Stimulated activated CD8-positive, alpha-beta memory T cell treated with anti-CD3 and anti-CD28 coated beads, Interleukin-2, amount 100 ng/mL, for 48 hours (primary cell): ENCODE data around the gene EGFL8.
"Not testable (repeated sequence)": the region's sequence is repeated elsewhere in the genome, so short reads cannot be mapped to it uniquely, and the experiment has no call there.

ENCODE experiments used
- DNase-seq, 2 donors: peaks; one replicate each; pipeline ENCODE4 v3.0.0-alpha.2; 2020; ENCODE audit warnings: low read depth in 2 of 2

Gene EGFL8

GRCh38 chr6:32183483-32184083 is 19.2 kb downstream of the EGFL8 start:
- no peak for DNase-seq

- DNase-seq: no peak
Measured at GRCh38 chr6:32184084-32184640, 19.8 kb downstream of the EGFL8 start, which contains the start of gene AGER. Gene AGER (minus strand): TSS chr6:32184253. CDS start chr6:32184222, 31 bp downstream.

- DNase-seq: peak; percentile 37 to 59
Measured at GRCh38 chr6:32185681-32186131, 21.3 kb downstream of the EGFL8 start.

- DNase-seq: not testable (repeated sequence)
Measured at GRCh38 chr6:32186151-32186840, 21.9 kb downstream of the EGFL8 start.

GRCh38 chr6:32187009-32187709 is 22.8 kb downstream of the EGFL8 start:
- no peak for DNase-seq

GRCh38 chr6:32187725-32188380 is 23.5 kb downstream of the EGFL8 start:
- not testable (repeated sequence) for DNase-seq

- no peak for DNase-seq
Measured at GRCh38 chr6:32188381-32189068, 24.1 kb downstream of the EGFL8 start.

GRCh38 chr6:32189069-32189741 is 24.8 kb downstream of the EGFL8 start:
- DNase-seq: no peak

GRCh38 chr6:32189742-32190053 is 25.3 kb downstream of the EGFL8 start:
- DNase-seq: no peak

GRCh38 chr6:32190054-32190851 is 25.9 kb downstream of the EGFL8 start, which contains the start of gene PBX2:
Gene PBX2 (minus strand): TSS chr6:32190202. CDS start chr6:32189915, 287 bp downstream.
- peak; percentile 71 to 78 for DNase-seq

- no peak for DNase-seq
Measured at GRCh38 chr6:32190911-32191677, 26.7 kb downstream of the EGFL8 start.

GRCh38 chr6:32191696-32192607 is 27.6 kb downstream of the EGFL8 start:
- DNase-seq: no peak

- DNase-seq: no peak
Measured at GRCh38 chr6:32192608-32193039, 28.2 kb downstream of the EGFL8 start, which contains the start of gene GPSM3. Gene GPSM3 (minus strand): TSS chr6:32192643. CDS start chr6:32192513, 130 bp downstream.

GRCh38 chr6:32193096-32193495 is 28.7 kb downstream of the EGFL8 start:
- DNase-seq: not testable (repeated sequence)

GRCh38 chr6:32194388-32194787 is 30.0 kb downstream of the EGFL8 start:
- DNase-seq: no peak

GRCh38 chr6:32194825-32195651 is 30.6 kb downstream of the EGFL8 start:
- no peak for DNase-seq

GRCh38 chr6:32195652-32195901 is 31.2 kb downstream of the EGFL8 start:
- peak; percentile 100 for DNase-seq
